ENCODE measurements around the gene PDCD4.
A peak's percentile ranks its signal among the peaks of the same experiment; 100 is the strongest.

Gene PDCD4

GRCh38 chr10:110931769-110932381, 60.1 kb downstream of the PDCD4 start:
- Histone ChIP-seq H3K36me3 (ENCODE audit: control insufficient read depth, insufficient read depth, low read length) (no peaks in the 10 kb centered on the region), H3K56ac (ENCODE audit: low read length) (no peak overlapping the region), H3K79me2 (ENCODE audit: control insufficient read depth, insufficient read depth, low read length) (peaks cover 32% of the 10 kb centered on the region), H3K18ac (ENCODE audit: low read length) (no peak overlapping the region), H3K23ac (ENCODE audit: low read length) (no peak overlapping the region), H4K8ac (ENCODE audit: low read depth, low read length) (no peak overlapping the region), H3K79me1 (ENCODE audit: low read length) (peaks cover 7% of the 10 kb centered on the region), H3K4ac (ENCODE audit: low read depth, low read length) (no peak overlapping the region), H3K9ac (ENCODE audit: low read length) (no peak overlapping the region), H4K5ac (ENCODE audit: low read length) (no peak overlapping the region), H3K4me3 (ENCODE audit: low read length) (no peak overlapping the region), H3K4me2 (ENCODE audit: low read length) (no peak overlapping the region), H2BK15ac (replicated peaks; ENCODE audit: low read depth) (no peak overlapping the region), H2AK5ac (ENCODE audit: low read length) (no peak overlapping the region), H2BK120ac (ENCODE audit: low read depth, low read length) (no peak overlapping the region), H3K4me1 (ENCODE audit: control insufficient read depth, low read depth, low read length) (peaks cover 3% of the 10 kb centered on the region), H2BK5ac (ENCODE audit: low read length) (no peak overlapping the region), H3K27me3 (ENCODE audit: insufficient read depth, low read length, poor library complexity) (no peaks in the 10 kb centered on the region), H3K27ac (ENCODE audit: low read depth, low read length) (no peak overlapping the region)
- WGBS (ENCODE audit: extremely low coverage, insufficient coverage, low lambda C conversion rate) = no CpG with 5 or more reads among the region's 1 CpG
- peak; percentile 37 for DNase-seq

DNA sequence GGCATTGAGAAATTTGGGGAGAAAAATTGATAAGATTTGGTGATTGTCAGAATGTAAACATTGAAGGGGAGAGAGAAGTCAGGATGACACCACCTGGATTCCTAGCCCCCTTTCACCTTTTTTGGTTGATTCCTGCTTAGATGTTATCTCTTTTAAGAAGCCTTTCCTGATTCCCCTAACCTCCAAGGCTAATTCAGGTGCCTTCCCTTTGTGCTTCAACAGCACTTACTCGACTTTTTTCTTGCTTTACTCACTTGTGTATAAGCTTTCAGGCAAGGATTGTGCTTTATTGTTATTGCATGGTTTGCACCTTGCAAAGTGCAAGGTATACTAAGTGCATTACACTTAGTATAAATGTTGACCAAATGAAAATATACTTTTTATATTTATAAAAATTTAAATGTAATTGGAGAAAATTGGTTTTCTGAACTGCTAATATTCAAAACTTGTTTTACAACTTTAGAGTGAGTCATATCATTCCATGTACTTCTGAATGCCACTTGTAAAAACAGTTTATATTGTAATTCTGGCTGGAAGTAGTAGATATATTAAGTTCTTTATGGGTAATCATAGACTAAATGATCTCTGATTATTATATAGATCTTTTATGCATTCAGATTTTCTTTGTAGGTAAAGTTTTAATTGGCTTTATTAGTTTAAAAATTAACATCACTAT, 60.9 kb downstream of the PDCD4 start:
- WGBS (ENCODE audit: extremely low coverage, insufficient coverage, low lambda C conversion rate) = no CpG with 5 or more reads among the region's 1 CpG
- DNase-seq = peak; percentile 73
- H3K23ac ChIP-seq (ENCODE audit: low read length) = no peak overlapping the region
- H3K79me1 ChIP-seq (ENCODE audit: low read length) = peaks cover 6% of the 10 kb centered on the region
- no peak overlapping the region for H2BK5ac ChIP-seq (ENCODE audit: low read length)
- no peak overlapping the region for H2AK5ac ChIP-seq (ENCODE audit: low read length)
- no peaks in the 10 kb centered on the region for H3K27me3 ChIP-seq (ENCODE audit: insufficient read depth, low read length, poor library complexity)
- H4K5ac ChIP-seq (ENCODE audit: low read length) = no peak overlapping the region
- H3K18ac ChIP-seq (ENCODE audit: low read length) = no peak overlapping the region
- no peak overlapping the region for H4K8ac ChIP-seq (ENCODE audit: low read depth, low read length)
- no peak overlapping the region for H3K27ac ChIP-seq (ENCODE audit: low read depth, low read length)
- peaks cover 3% of the 10 kb centered on the region for H3K4me1 ChIP-seq (ENCODE audit: control insufficient read depth, low read depth, low read length)
- H2BK120ac ChIP-seq (ENCODE audit: low read depth, low read length) = no peak overlapping the region
- no peak overlapping the region for H3K56ac ChIP-seq (ENCODE audit: low read length)
- H3K4me2 ChIP-seq (ENCODE audit: low read length) = no peak overlapping the region
- H3K4ac ChIP-seq (ENCODE audit: low read depth, low read length) = no peak overlapping the region
- H3K36me3 ChIP-seq (ENCODE audit: control insufficient read depth, insufficient read depth, low read length) = no peaks in the 10 kb centered on the region
- H2BK15ac ChIP-seq (replicated peaks; ENCODE audit: low read depth) = no peak overlapping the region
- H3K79me2 ChIP-seq (ENCODE audit: control insufficient read depth, insufficient read depth, low read length) = peaks cover 29% of the 10 kb centered on the region
- no peak overlapping the region for H3K4me3 ChIP-seq (ENCODE audit: low read length)
- no peak overlapping the region for H3K9ac ChIP-seq (ENCODE audit: low read length)

- Histone ChIP-seq H3K27ac (ENCODE audit: low read depth, low read length) (no peak overlapping the region), H2BK120ac (ENCODE audit: low read depth, low read length) (no peak overlapping the region), H3K18ac (ENCODE audit: low read length) (no peak overlapping the region), H3K27me3 (ENCODE audit: insufficient read depth, low read length, poor library complexity) (no peaks in the 10 kb centered on the region), H3K23ac (ENCODE audit: low read length) (no peak overlapping the region), H2BK5ac (ENCODE audit: low read length) (no peak overlapping the region), H3K36me3 (ENCODE audit: control insufficient read depth, insufficient read depth, low read length) (no peaks in the 10 kb centered on the region), H2BK15ac (replicated peaks; ENCODE audit: low read depth) (no peak overlapping the region), H3K4ac (ENCODE audit: low read depth, low read length) (no peak overlapping the region), H3K4me2 (ENCODE audit: low read length) (no peak overlapping the region), H3K56ac (ENCODE audit: low read length) (no peak overlapping the region), H4K5ac (ENCODE audit: low read length) (no peak overlapping the region), H3K79me1 (ENCODE audit: low read length) (peaks cover 6% of the 10 kb centered on the region), H2AK5ac (ENCODE audit: low read length) (no peak overlapping the region), H4K8ac (ENCODE audit: low read depth, low read length) (no peak overlapping the region), H3K79me2 (ENCODE audit: control insufficient read depth, insufficient read depth, low read length) (peaks cover 16% of the 10 kb centered on the region), H3K4me1 (ENCODE audit: control insufficient read depth, low read depth, low read length) (peaks cover 2% of the 10 kb centered on the region), H3K9ac (ENCODE audit: low read length) (no peak overlapping the region), H3K4me3 (ENCODE audit: low read length) (no peak overlapping the region)
- DNase-seq = no peak
- no CpG with 5 or more reads among the region's 18 CpGs for WGBS (ENCODE audit: extremely low coverage, insufficient coverage, low lambda C conversion rate)
Observed at GRCh38 chr10:110936757-110937156, 65.0 kb downstream of the PDCD4 start.

- Histone ChIP-seq H3K36me3 (ENCODE audit: control insufficient read depth, insufficient read depth, low read length) (no peaks in the 10 kb centered on the region), H2BK5ac (ENCODE audit: low read length) (no peak overlapping the region), H3K56ac (ENCODE audit: low read length) (no peak overlapping the region), H3K4me1 (ENCODE audit: control insufficient read depth, low read depth, low read length) (no peaks in the 10 kb centered on the region), H2AK5ac (ENCODE audit: low read length) (no peak overlapping the region), H4K8ac (ENCODE audit: low read depth, low read length) (no peak overlapping the region), H3K27ac (ENCODE audit: low read depth, low read length) (no peak overlapping the region), H3K79me1 (ENCODE audit: low read length) (peaks cover 3% of the 10 kb centered on the region), H3K4me3 (ENCODE audit: low read length) (no peak overlapping the region), H3K4ac (ENCODE audit: low read depth, low read length) (no peak overlapping the region), H3K4me2 (ENCODE audit: low read length) (no peak overlapping the region), H2BK120ac (ENCODE audit: low read depth, low read length) (no peak overlapping the region), H4K5ac (ENCODE audit: low read length) (no peak overlapping the region), H3K23ac (ENCODE audit: low read length) (no peak overlapping the region), H3K18ac (ENCODE audit: low read length) (no peak overlapping the region), H3K79me2 (ENCODE audit: control insufficient read depth, insufficient read depth, low read length) (peaks cover 8% of the 10 kb centered on the region), H3K27me3 (ENCODE audit: insufficient read depth, low read length, poor library complexity) (no peaks in the 10 kb centered on the region), H2BK15ac (replicated peaks; ENCODE audit: low read depth) (no peak overlapping the region), H3K9ac (ENCODE audit: low read length) (no peak overlapping the region)
- no peak for DNase-seq
- no CpG with 5 or more reads among the region's 4 CpGs for WGBS (ENCODE audit: extremely low coverage, insufficient coverage, low lambda C conversion rate)
Observed at GRCh38 chr10:110939419-110939818, 67.7 kb downstream of the PDCD4 start.

DNA sequence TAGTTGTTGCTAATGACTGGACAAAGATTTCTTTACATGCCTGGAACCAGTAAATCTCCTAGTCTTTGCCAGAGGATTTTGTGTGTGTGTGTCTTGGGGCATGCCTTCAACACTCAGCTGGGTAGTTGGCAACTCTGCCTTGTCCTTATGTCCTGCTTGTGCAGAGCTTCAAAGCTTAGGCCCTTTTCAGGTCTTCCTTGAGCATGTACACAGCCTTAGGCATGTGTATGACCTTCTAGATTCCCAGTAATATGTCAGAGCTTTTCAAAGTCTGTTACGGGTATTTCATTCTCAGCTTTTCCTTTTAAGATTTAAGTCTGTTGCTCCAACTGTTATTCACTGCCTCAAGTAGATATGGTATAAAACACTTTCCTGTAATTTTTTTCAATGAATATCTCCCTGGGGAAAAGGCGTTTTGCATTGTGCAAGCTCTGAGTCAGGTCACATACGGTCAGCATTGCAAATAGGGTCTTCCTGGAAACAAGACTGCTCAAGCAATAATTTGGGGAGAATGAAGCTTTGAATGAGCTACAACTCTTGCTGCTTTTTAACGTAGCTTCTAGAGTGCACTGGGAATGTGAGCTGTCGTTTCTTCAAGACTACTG, 73.2 kb downstream of the PDCD4 start:
- no peak for DNase-seq
- WGBS (ENCODE audit: extremely low coverage, insufficient coverage, low lambda C conversion rate) = no CpG with 5 or more reads among the region's 5 CpGs
- H2BK120ac ChIP-seq (ENCODE audit: low read depth, low read length) = no peak overlapping the region

More for the DNA sequence above, 73.2 kb downstream of the PDCD4 start:
- H3K4me1 ChIP-seq (ENCODE audit: control insufficient read depth, low read depth, low read length) = peaks cover 2% of the 10 kb centered on the region
- no peak overlapping the region for H3K23ac ChIP-seq (ENCODE audit: low read length)
- no peak overlapping the region for H2BK5ac ChIP-seq (ENCODE audit: low read length)
- H3K27me3 ChIP-seq (ENCODE audit: insufficient read depth, low read length, poor library complexity) = no peaks in the 10 kb centered on the region
- no peak overlapping the region for H3K4ac ChIP-seq (ENCODE audit: low read depth, low read length)
- no peak overlapping the region for H3K9ac ChIP-seq (ENCODE audit: low read length)
- H3K36me3 ChIP-seq (ENCODE audit: control insufficient read depth, insufficient read depth, low read length) = no peaks in the 10 kb centered on the region
- no peak overlapping the region for H3K4me2 ChIP-seq (ENCODE audit: low read length)
- no peak overlapping the region for H2AK5ac ChIP-seq (ENCODE audit: low read length)
- H4K8ac ChIP-seq (ENCODE audit: low read depth, low read length) = no peak overlapping the region
- H3K79me1 ChIP-seq (ENCODE audit: low read length) = peaks cover 10% of the 10 kb centered on the region
- no peak overlapping the region for H3K4me3 ChIP-seq (ENCODE audit: low read length)
- H3K27ac ChIP-seq (ENCODE audit: low read depth, low read length) = no peak overlapping the region
- H3K56ac ChIP-seq (ENCODE audit: low read length) = no peak overlapping the region
- H3K79me2 ChIP-seq (ENCODE audit: control insufficient read depth, insufficient read depth, low read length) = peaks cover 8% of the 10 kb centered on the region
- H3K18ac ChIP-seq (ENCODE audit: low read length) = no peak overlapping the region
- H2BK15ac ChIP-seq (replicated peaks; ENCODE audit: low read depth) = no peak overlapping the region
- no peak overlapping the region for H4K5ac ChIP-seq (ENCODE audit: low read length)
